Astrocyte of the cerebellum (primary cell): Measurements from ENCODE around the gene PPP2R2B.
"Not testable (repeated sequence)": the region's sequence is repeated elsewhere in the genome, so short reads cannot be mapped to it uniquely, and the experiment has no call there.

Experiments
- DNase-seq: peaks from one replicate; pipeline ENCODE4 v3.0.0-alpha.2; 2011; ENCODE audit warnings: low read depth
- H3K4me3 ChIP-seq: 2 replicates; pipeline ENCODE4 v1.5.1; 2011; ENCODE audit warnings: mild to moderate bottlenecking, low read depth, low read length, moderate library complexity
- in situ Hi-C: cut with HindIII; loops from 2 replicates; pipeline ENCODE4 v1.10.0; 2017; ENCODE audit warnings: low sequenced_read_pairs
- TF ChIP-seq, protein P1 (sequence below): IDR thresholded peaks from 2 replicates; pipeline ENCODE4 v1.5.1; 2012; ENCODE audit warnings: low read length, low read depth, moderate library complexity, mild to moderate bottlenecking; ENCODE audit errors: missing control alignments

The PPP2R2B gene

DNA sequence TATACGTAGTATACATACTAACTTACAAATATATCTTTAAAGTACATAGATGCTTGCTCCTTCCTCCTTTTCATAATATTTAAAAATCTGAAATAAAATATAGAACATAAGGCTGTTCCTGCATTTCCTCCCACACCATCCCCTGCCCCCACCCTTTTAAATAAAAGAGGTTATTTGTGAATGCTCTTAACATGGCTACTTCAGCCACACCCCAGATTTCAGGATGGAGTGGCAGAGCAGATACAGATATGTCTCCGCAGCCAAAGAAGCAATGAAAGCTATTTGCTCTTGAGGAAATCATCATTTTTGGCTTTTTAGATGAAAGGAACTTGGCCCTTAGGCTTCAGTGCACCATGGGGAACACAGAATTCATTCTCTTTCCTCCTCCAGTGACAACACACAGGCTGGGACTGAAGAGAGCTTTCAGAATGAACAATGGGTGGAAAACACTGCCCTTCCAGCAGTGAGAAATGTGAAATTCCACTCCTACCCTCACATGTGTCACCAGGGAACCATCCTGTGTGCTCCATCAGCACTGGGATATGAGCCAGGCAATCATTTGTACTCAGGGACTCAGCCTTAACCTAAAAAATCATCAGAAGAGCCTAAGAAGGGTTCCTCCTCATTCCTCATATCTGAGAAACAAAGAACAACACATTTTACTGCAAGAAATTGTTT is 134.3 kb downstream of the PPP2R2B start:
- no peak overlapping the region for H3K4me3 ChIP-seq
- in situ Hi-C loops = no loop called here
- no peak for DNase-seq
- TF ChIP-seq, protein P1, sequence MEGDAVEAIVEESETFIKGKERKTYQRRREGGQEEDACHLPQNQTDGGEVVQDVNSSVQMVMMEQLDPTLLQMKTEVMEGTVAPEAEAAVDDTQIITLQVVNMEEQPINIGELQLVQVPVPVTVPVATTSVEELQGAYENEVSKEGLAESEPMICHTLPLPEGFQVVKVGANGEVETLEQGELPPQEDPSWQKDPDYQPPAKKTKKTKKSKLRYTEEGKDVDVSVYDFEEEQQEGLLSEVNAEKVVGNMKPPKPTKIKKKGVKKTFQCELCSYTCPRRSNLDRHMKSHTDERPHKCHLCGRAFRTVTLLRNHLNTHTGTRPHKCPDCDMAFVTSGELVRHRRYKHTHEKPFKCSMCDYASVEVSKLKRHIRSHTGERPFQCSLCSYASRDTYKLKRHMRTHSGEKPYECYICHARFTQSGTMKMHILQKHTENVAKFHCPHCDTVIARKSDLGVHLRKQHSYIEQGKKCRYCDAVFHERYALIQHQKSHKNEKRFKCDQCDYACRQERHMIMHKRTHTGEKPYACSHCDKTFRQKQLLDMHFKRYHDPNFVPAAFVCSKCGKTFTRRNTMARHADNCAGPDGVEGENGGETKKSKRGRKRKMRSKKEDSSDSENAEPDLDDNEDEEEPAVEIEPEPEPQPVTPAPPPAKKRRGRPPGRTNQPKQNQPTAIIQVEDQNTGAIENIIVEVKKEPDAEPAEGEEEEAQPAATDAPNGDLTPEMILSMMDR = no peak

DNA sequence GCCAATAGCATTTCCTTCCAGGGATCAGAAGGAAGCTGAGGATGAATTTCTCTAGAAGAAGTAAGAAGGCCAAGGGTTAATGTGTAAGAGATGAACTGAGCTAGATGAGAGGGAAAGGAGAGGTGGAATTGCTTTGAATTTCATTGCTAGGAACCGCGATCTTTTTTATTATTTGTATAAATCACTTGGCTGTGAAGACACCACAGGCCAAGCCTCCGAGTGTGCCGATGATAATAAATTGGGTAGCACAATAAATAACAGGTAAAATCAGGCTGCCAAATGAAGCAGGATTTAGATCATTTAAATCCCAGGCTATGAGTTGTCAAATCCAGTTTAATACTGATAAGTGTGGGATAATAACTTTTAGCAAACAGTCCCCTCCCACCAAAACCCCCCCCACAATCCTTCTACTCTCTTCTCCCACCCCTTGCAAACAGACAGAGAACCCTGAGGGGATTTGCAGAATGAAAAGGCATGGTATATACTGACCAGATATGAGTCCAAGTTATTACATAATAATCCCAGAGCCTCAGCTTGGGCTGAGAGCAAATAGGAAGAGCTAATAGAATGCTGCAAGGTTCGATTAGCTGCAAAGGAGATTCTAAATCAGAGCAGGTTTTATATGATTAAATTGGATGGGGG is 143.5 kb downstream of the PPP2R2B start:
- in situ Hi-C loops = no loop called here
- H3K4me3 ChIP-seq = no peak overlapping the region
- TF ChIP-seq, protein P1 = no peak
- DNase-seq = no peak

DNA sequence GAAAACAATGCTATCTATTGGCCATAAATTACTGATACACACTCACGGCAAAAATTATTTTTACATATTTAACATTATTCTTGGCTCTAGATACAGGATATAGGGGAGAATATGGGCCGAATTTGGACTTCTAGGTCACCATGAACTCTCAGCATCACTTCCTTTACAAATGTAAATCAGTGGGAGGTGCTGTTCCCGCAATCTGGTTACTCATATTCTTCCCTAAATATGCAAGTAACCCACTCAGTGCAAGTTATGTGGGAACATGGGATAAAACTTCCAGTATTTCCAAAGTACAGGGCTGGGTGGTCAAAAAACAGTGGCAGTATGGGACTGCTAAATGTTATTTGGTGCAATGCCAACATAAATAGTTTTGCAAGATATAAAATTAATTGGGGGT is 145.6 kb downstream of the PPP2R2B start:
- DNase-seq = no peak

DNA sequence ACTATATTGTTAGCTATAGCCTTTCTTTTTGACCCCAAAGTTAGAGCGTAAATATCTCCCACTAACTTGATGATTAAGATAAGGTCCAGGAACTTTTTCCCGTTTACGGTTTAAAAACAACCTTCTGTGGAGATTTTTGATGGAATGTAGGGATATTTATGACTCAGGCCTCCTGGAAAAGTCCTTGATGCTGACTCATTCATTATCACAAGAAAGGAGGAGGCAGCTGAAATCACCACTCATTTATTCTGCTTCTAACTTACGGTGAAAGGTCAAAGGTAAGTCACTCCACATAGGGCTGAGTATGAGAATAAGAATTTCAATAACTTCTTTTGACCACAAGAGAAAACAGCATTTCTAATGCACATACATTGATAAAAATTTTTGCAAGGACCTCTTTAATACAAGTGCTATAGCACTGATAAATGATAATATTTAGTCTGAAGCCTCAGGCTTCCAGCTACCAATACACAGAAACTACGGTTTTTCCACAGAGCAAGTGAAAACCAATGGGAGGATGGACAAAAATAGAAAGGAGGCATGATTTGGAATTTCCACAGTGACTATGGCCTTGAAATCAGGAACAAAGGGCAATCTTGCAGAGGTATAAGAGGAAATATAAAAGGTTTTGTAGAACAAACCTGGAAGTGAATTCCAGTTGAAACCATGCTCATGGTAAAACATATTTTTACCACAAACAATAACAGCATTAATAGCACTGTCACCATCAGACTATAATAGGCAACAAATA is 146.5 kb downstream of the PPP2R2B start:
- no peak overlapping the region for H3K4me3 ChIP-seq
- TF ChIP-seq, protein P1 = no peak
- peak; percentile 92 for DNase-seq
- in situ Hi-C loops = no loop called here

More for the DNA sequence above, 145.6 kb downstream of the PPP2R2B start:
- no peak overlapping the region for H3K4me3 ChIP-seq
- in situ Hi-C loops = no loop called here
- TF ChIP-seq, protein P1 = no peak

DNA sequence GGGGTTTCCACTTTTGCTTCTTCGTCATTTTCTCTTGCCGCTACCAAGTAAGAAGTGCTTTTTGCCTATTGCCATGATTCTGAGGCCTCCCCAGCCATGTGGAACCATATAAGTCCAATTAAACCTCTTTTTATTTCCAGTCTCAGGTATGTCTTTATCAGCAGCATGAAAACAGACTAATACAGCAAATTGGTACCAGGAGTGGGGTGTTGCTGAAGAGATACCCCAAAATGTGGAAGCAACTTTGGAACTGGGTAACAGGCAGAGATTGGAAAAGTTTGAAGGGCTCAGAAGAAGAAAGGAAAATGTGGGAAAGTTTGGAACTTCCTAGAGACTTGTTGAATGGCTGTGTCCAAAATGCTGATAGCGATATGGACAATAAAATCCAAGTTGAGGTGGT is 149.8 kb downstream of the PPP2R2B start:
- DNase-seq, in situ Hi-C loops, H3K4me3 ChIP-seq: not testable (repeated sequence)

DNA sequence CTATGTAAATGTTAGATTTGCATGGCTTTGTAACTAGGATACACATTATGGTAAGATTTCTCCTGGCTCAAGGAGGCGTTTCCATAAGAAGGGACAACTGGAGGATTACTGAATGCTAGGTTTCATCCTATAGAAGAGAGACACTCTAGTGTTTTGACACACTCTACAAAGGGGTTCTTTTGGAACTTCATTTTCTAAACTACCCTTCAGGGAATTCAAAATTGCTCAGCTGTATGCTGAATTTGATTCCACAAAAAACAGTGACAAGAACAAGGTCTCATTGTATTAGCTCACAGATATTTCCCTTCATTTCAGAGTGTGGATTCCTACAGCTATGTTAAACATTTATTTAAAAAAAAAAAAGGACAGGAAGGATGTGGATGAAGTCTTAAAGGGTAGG is 151.7 kb downstream of the PPP2R2B start:
- no peak overlapping the region for H3K4me3 ChIP-seq
- in situ Hi-C loops = no loop called here
- TF ChIP-seq, protein P1 = no peak
- no peak for DNase-seq

DNA sequence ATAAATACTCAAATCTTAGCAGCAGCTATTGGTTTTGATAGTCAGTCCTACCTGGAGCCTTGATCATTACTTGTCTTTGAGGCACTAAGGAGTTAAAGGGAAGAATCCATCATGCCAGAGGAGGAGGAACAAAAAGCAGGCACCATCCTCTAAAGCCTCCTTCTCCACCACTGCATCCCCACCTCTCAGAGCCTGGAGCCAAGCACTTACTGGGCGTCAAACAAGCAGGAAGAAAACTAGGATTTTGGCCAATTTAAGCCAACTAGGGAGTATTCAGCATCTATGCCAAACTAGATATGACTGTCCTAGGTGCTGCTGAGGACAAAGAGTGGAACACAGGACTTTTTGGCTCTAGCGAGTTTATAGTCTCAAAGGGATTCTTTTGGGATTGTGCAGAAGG is 152.5 kb downstream of the PPP2R2B start:
- DNase-seq = no peak
- in situ Hi-C loops = no loop called here
- H3K4me3 ChIP-seq = no peak overlapping the region
- TF ChIP-seq, protein P1 = no peak
